K562 (cell line): ENCODE measurements around the gene RPN1. TPM values are rescaled to one million over a fixed set of nuclear protein-coding genes. Genes with fewer than 3 reads are reported as not detected.

ENCODE experiments used
- ATAC-seq: fragments of 200-7000 bp; cut with Tn5 transposase; 3 replicates; pipeline ENCODE4 v1.9.1; 2020; ENCODE audit warnings: moderate library complexity
- BruUV-seq: library from RNA; stranded (reverse); fragments of 400-500 nt; replicated peaks from 2 replicates; lab custom pipeline; 2021; lab: Mats Ljungman, UMichigan
- CTCF ChIA-PET: fragments of 300-600 bp; formaldehyde crosslinking; extraction: SDS; loops from one replicate; lab custom pipeline; 2021; ENCODE audit warnings: low intra/inter-chr PET ratio; lab: Yijun Ruan, JAX
- POLR2A ChIA-PET: fragments of 300-600, 350-650 bp; sonication (Branson Sonifier 250); formaldehyde crosslinking; extraction: SDS; loops from one replicate; lab custom pipeline; 2021; ENCODE audit warnings: antibody characterized with exemption, inconsistent platforms; lab: Yijun Ruan, JAX
- DNase-seq, 4 experiments: peaks; one replicate each; pipeline versions ENCODE4 v3.0.0 to v3.0.0-alpha.2; 2011 to 2018; ENCODE audit warnings: low spot score in 3 of 4, mixed read lengths in 3 of 4; ENCODE audit errors: extremely low read depth in 1 of 4
- FAIRE-seq: peaks from 2 replicates; lab custom pipeline; 2011; peaks lifted over from hg19 to GRCh38; lab: Jason Lieb, UNC
- H2AFZ ChIP-seq: 2 replicates; pipeline ENCODE4 v1.6.0; 2011; ENCODE audit warnings: low read depth, low read length, control low read depth, inconsistent platforms
- H3K27ac ChIP-seq: fragments of 200-600 bp; 3 replicates; pipeline ENCODE4 v1.8.0; 2011; ENCODE audit warnings: low read depth, mild to moderate bottlenecking, control low read depth, inconsistent platforms, low read length, moderate library complexity, mixed read lengths; ENCODE audit errors: extremely low read depth
- H3K27me3 ChIP-seq, 2 experiments: fragments of 300-600 bp in 1 of 2; 2 replicates in 1 of 2; 3 replicates in 1 of 2; pipeline versions ENCODE4 v1.6.0 to v1.8.0; 2011; ENCODE audit warnings: inconsistent platforms in 2 of 2, low read length in 2 of 2, mild to moderate bottlenecking in 1 of 2, mixed read lengths in 1 of 2, moderate library complexity in 1 of 2; ENCODE audit not compliant: control insufficient read depth in 2 of 2, insufficient read depth in 2 of 2
- H3K36me3 ChIP-seq: fragments of 300-600 bp; 3 replicates; pipeline ENCODE4 v1.8.0; 2011; ENCODE audit warnings: mild to moderate bottlenecking, low read length, inconsistent platforms; ENCODE audit not compliant: control insufficient read depth, insufficient read depth
- H3K4me1 ChIP-seq, 2 experiments: fragments of 200-600 bp in 1 of 2; replicated peaks in 1 of 2; 2 replicates in 1 of 2; 3 replicates in 1 of 2; pipeline versions ENCODE4 v1.5.1 to v1.8.0; 2011; ENCODE audit warnings: inconsistent platforms in 2 of 2, low read length in 2 of 2, mild to moderate bottlenecking in 1 of 2, mixed read lengths in 1 of 2, moderate library complexity in 1 of 2; ENCODE audit not compliant: control insufficient read depth in 2 of 2, insufficient read depth in 2 of 2
- H3K4me2 ChIP-seq: 2 replicates; pipeline ENCODE4 v1.6.1; 2011; ENCODE audit warnings: low read length, control low read depth, inconsistent platforms, mixed read lengths; ENCODE audit not compliant: insufficient read depth
- H3K4me3 ChIP-seq: fragments of 200-600 bp; sonication (generic), shearing (Covaris generic); 2 replicates; pipeline ENCODE4 v1.5.1; 2016; ENCODE audit warnings: control low read depth, inconsistent platforms
- H3K79me2 ChIP-seq: fragments of 200-600 bp; 3 replicates; pipeline ENCODE4 v1.8.0; 2011; ENCODE audit warnings: low read length, inconsistent platforms; ENCODE audit not compliant: control insufficient read depth, insufficient read depth
- H3K9ac ChIP-seq, 2 experiments: 2 replicates each; pipeline versions ENCODE4 v1.6.0 to v1.6.1; 2011; ENCODE audit warnings: low read depth in 2 of 2, low read length in 2 of 2, control low read depth in 1 of 2, inconsistent platforms in 1 of 2, mild to moderate bottlenecking in 1 of 2, mixed read lengths in 1 of 2; ENCODE audit not compliant: insufficient read depth in 1 of 2
- H3K9me1 ChIP-seq: one replicate; pipeline ENCODE4 v1.6.0; 2011; ENCODE audit warnings: inconsistent platforms, mild to moderate bottlenecking, low read length, moderate library complexity; ENCODE audit not compliant: control insufficient read depth, insufficient read depth
- H3K9me3 ChIP-seq: replicated peaks from 2 replicates; pipeline ENCODE4 v1.5.1; 2011; ENCODE audit warnings: low read depth, low read length, inconsistent platforms; ENCODE audit not compliant: control insufficient read depth, insufficient read depth
- H4K20me1 ChIP-seq: replicated peaks from 2 replicates; pipeline ENCODE4 v1.6.1; 2011; ENCODE audit warnings: low read length, inconsistent platforms, mixed read lengths; ENCODE audit not compliant: control insufficient read depth, insufficient read depth
- BRD9 ChIP-seq: fragments of 450-650 bp; IDR thresholded peaks from 2 replicates; pipeline ENCODE4 v1.6.1; 2018; ENCODE audit warnings: low read depth; ENCODE audit not compliant: partially characterized antibody
- LARP7 ChIP-seq: fragments of 450-650 bp; IDR thresholded peaks from 2 replicates; pipeline ENCODE4 v1.6.1; 2016
- PPARD ChIP-seq: fragments of 250-450 bp; sonication (Bioruptor Pico); IDR thresholded peaks from 2 replicates; pipeline ENCODE4 v1.8.0; 2022; ENCODE audit warnings: inconsistent platforms, mild to moderate bottlenecking, moderate library complexity
- PTRF ChIP-seq: fragments of 450-650 bp; IDR thresholded peaks from 2 replicates; pipeline ENCODE4 v1.6.1; 2016; ENCODE audit warnings: mild to moderate bottlenecking, missing genetic modification characterization, missing compliant biosample characterization
- RBM25 ChIP-seq: fragments of 200-400 bp; formaldehyde crosslinking; IDR thresholded peaks from 2 replicates; pipeline ENCODE4 v1.6.1; 2018; ENCODE audit warnings: low read length, low read depth, moderate library complexity; ENCODE audit not compliant: severe bottlenecking
- RHOXF2B ChIP-seq: fragments of 250-450 bp; sonication (Bioruptor Pico); conservative IDR thresholded peaks from 2 replicates; pipeline ENCODE4 v1.5.1; 2021
- SETDB1 ChIP-seq: IDR thresholded peaks from one replicate; pipeline ENCODE4 v1.6.1; 2012; ENCODE audit warnings: low read length, control low read depth, inconsistent platforms
- SNAPC5 ChIP-seq: fragments of 250-450 bp; sonication (Bioruptor Pico); IDR thresholded peaks from 2 replicates; pipeline ENCODE4 v1.8.0; 2021; ENCODE audit warnings: moderate library complexity, mild to moderate bottlenecking, inconsistent platforms
- TAF9B ChIP-seq: fragments of 450-650 bp; IDR thresholded peaks from 2 replicates; pipeline ENCODE4 v1.6.1; 2018; ENCODE audit warnings: mild to moderate bottlenecking; ENCODE audit not compliant: partially characterized antibody
- ZNF282 ChIP-seq: sonication (generic); formaldehyde crosslinking; IDR thresholded peaks from 2 replicates; pipeline ENCODE4 v1.8.1; 2023; ENCODE audit warnings: missing genetic modification reagents
- ZNF311 ChIP-seq: fragments of 250-450 bp; sonication (Bioruptor Pico); IDR thresholded peaks from 2 replicates; pipeline ENCODE4 v1.4.0; 2020; ENCODE audit warnings: mild to moderate bottlenecking, moderate library complexity
- ZNF584 ChIP-seq: fragments of 200-800 bp; sonication (Bioruptor generic); IDR thresholded peaks from 2 replicates; pipeline ENCODE4 v1.6.1; 2016; ENCODE audit warnings: low read depth, mild to moderate bottlenecking, missing genetic modification characterization, missing compliant biosample characterization
- ZSCAN32 ChIP-seq: fragments of 450-650 bp; formaldehyde crosslinking; IDR thresholded peaks from 2 replicates; pipeline ENCODE4 v1.4.0; 2020; ENCODE audit warnings: mild to moderate bottlenecking, moderate library complexity
- WGBS: fragments of 100-300 bp; shearing (Covaris generic); methylation state at CpG from one replicate; pipeline ENCODE4 v1.1.6; 2016; ENCODE audit warnings: low coverage, mixed read lengths; ENCODE audit not compliant: insufficient coverage; ENCODE audit errors: missing lambda C conversion rate; 5-methylcytosine and 5-hydroxymethylcytosine counted together
- in situ Hi-C: fragments of 300-500 bp; cut with MboI; formaldehyde crosslinking; loops from 4 replicates; pipeline ENCODE4 v1.15.0; 2018; ENCODE audit warnings: inconsistent platforms, mixed read lengths
- intact Hi-C: fragments of 100-400 bp; cut with micrococcal nuclease; formaldehyde crosslinking; loops from 2 replicates; pipeline ENCODE4 v1.14.2; 2022
- polyA plus RNA-seq, 8 experiments: library from polyadenylated mRNA; depleted of rRNA in 4 of 8; stranded (reverse) in 5 of 8; unstranded in 3 of 8; fragments of >200 nt; fragmentation: Nextera tagmentation in 2 of 8; fragmentation: Illumina TruSeq in 1 of 8; extraction: Ambion mirVana in 2 of 8; extraction: Trizol in 1 of 8; gene quantifications; 2 replicates each; pipeline versions ENCODE4 v1.2.1 to v1.2.3, GENCODE V29; 2011 to 2014; ENCODE audit warnings: inconsistent platforms in 1 of 8, missing spikeins in 1 of 8
- total RNA-seq, 7 experiments: library from RNA; depleted of rRNA in 6 of 7; stranded (reverse); fragments of >200 nt in 6 of 7; fragmentation: Illumina TruSeq in 2 of 7; extraction: Trizol in 2 of 7; gene quantifications; 2 replicates each; pipeline versions ENCODE4 v1.2.1 to v1.2.3, GENCODE V29; 2011 to 2021; ENCODE audit warnings: low replicate concordance in 1 of 7
- TF ChIP-seq, protein P1 (sequence below): sonication (generic); formaldehyde crosslinking; IDR thresholded peaks from 2 replicates; pipeline ENCODE4 v1.8.1; 2023; ENCODE audit warnings: missing genetic modification reagents, mild to moderate bottlenecking, borderline replicate concordance
- TF ChIP-seq, protein P2 (sequence below): fragments of 250-450 bp; sonication (Bioruptor Pico); IDR thresholded peaks from 2 replicates; pipeline ENCODE4 v1.4.0; 2020

Gene RPN1
- total and polyA plus RNA-seq, 9 of the 15 experiments (the other 6 are each of a cell fraction or from before 2014, with no cell fraction given) = 39.5 to 300 (median 148) TPM

- peaks cover 20 to 42% of the 10 kb centered on the region in 2 experiments; a peak in 4 of 5 replicates for H3K4me1 ChIP-seq
- in situ Hi-C loops = no loop called here
- no peak overlapping the region; a peak in 1 of 4 replicates for H3K9ac ChIP-seq
- TF ChIP-seq PPARD (CRISPR knock-in tag) (no peak), ZSCAN32 (CRISPR knock-in tag) (no peak), BRD9 (no peak), ZNF311 (CRISPR knock-in tag) (no peak), LARP7 (no peak), SNAPC5 (CRISPR knock-in tag) (no peak), SETDB1 (no peak), RHOXF2B (CRISPR knock-in tag) (no peak), ZNF282 (CRISPR knock-in tag) (no peak), RBM25 (no peak), PTRF (tag) (no peak), TAF9B (no peak), ZNF584 (CRISPR knock-in tag) (no peak)
- TF ChIP-seq, protein P1, sequence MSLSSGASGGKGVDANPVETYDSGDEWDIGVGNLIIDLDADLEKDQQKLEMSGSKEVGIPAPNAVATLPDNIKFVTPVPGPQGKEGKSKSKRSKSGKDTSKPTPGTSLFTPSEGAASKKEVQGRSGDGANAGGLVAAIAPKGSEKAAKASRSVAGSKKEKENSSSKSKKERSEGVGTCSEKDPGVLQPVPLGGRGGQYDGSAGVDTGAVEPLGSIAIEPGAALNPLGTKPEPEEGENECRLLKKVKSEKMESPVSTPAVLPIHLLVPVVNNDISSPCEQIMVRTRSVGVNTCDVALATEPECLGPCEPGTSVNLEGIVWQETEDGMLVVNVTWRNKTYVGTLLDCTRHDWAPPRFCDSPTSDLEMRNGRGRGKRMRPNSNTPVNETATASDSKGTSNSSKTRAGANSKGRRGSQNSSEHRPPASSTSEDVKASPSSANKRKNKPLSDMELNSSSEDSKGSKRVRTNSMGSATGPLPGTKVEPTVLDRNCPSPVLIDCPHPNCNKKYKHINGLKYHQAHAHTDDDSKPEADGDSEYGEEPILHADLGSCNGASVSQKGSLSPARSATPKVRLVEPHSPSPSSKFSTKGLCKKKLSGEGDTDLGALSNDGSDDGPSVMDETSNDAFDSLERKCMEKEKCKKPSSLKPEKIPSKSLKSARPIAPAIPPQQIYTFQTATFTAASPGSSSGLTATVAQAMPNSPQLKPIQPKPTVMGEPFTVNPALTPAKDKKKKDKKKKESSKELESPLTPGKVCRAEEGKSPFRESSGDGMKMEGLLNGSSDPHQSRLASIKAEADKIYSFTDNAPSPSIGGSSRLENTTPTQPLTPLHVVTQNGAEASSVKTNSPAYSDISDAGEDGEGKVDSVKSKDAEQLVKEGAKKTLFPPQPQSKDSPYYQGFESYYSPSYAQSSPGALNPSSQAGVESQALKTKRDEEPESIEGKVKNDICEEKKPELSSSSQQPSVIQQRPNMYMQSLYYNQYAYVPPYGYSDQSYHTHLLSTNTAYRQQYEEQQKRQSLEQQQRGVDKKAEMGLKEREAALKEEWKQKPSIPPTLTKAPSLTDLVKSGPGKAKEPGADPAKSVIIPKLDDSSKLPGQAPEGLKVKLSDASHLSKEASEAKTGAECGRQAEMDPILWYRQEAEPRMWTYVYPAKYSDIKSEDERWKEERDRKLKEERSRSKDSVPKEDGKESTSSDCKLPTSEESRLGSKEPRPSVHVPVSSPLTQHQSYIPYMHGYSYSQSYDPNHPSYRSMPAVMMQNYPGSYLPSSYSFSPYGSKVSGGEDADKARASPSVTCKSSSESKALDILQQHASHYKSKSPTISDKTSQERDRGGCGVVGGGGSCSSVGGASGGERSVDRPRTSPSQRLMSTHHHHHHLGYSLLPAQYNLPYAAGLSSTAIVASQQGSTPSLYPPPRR (CRISPR knock-in tag) = no peak
- TF ChIP-seq, protein P2, sequence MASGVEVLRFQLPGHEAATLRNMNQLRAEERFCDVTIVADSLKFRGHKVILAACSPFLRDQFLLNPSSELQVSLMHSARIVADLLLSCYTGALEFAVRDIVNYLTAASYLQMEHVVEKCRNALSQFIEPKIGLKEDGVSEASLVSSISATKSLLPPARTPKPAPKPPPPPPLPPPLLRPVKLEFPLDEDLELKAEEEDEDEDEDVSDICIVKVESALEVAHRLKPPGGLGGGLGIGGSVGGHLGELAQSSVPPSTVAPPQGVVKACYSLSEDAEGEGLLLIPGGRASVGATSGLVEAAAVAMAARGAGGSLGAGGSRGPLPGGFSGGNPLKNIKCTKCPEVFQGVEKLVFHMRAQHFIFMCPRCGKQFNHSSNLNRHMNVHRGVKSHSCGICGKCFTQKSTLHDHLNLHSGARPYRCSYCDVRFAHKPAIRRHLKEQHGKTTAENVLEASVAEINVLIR = no peak
- TF ChIP-seq, all 486 proteins: peak for 0
- ATAC-seq = no peak
- no peaks in the 10 kb centered on the region for H4K20me1 ChIP-seq
- H3K27ac ChIP-seq = no peak overlapping the region
- H3K27me3 ChIP-seq = no peaks in the 10 kb centered on the region
- no peaks in the 10 kb centered on the region for H3K79me2 ChIP-seq
- no peak overlapping the region for H3K4me2 ChIP-seq
- no peak overlapping the region for H2AFZ ChIP-seq
- FAIRE-seq = no peak
- WGBS = 76% methylated on average over 12 of the region's 12 CpGs
- BruUV-seq = no TSS peak
- H3K36me3 ChIP-seq = no peaks in the 10 kb centered on the region
- intact Hi-C loops = no loop called here
- CTCF ChIA-PET = no interaction called here
- POLR2A ChIA-PET = interaction anchor here (0.7 to 1.0 kb wide), 2 partner anchors 29 to 300 kb away, joined by 3 to 4 read pairs; no protein-coding TSS in a partner anchor
- no peak overlapping the region for H3K4me3 ChIP-seq
- no peak for DNase-seq
- no peaks in the 10 kb centered on the region for H3K9me1 ChIP-seq
- H3K9me3 ChIP-seq = peaks cover 5% of the 10 kb centered on the region
Measured at GRCh38 chr3:128575777-128576176, 74.8 kb downstream of the RPN1 start.
